Smooth muscle cell of the pulmonary artery (primary cell): ENCODE results near the gene NIBAN1. TPM values are rescaled to one million over a fixed set of nuclear protein-coding genes. Genes with fewer than 3 reads are reported as not detected.

Experiments
- total RNA-seq: library from RNA; depleted of rRNA; stranded (reverse); fragments of >200 nt; gene quantifications from 2 replicates; pipeline ENCODE4 v1.2.3, GENCODE V29; 2014

The NIBAN1 gene, protein sequence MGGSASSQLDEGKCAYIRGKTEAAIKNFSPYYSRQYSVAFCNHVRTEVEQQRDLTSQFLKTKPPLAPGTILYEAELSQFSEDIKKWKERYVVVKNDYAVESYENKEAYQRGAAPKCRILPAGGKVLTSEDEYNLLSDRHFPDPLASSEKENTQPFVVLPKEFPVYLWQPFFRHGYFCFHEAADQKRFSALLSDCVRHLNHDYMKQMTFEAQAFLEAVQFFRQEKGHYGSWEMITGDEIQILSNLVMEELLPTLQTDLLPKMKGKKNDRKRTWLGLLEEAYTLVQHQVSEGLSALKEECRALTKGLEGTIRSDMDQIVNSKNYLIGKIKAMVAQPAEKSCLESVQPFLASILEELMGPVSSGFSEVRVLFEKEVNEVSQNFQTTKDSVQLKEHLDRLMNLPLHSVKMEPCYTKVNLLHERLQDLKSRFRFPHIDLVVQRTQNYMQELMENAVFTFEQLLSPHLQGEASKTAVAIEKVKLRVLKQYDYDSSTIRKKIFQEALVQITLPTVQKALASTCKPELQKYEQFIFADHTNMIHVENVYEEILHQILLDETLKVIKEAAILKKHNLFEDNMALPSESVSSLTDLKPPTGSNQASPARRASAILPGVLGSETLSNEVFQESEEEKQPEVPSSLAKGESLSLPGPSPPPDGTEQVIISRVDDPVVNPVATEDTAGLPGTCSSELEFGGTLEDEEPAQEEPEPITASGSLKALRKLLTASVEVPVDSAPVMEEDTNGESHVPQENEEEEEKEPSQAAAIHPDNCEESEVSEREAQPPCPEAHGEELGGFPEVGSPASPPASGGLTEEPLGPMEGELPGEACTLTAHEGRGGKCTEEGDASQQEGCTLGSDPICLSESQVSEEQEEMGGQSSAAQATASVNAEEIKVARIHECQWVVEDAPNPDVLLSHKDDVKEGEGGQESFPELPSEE
- total RNA-seq: 58.9 and 152 TPM in 2 replicates

DNA sequence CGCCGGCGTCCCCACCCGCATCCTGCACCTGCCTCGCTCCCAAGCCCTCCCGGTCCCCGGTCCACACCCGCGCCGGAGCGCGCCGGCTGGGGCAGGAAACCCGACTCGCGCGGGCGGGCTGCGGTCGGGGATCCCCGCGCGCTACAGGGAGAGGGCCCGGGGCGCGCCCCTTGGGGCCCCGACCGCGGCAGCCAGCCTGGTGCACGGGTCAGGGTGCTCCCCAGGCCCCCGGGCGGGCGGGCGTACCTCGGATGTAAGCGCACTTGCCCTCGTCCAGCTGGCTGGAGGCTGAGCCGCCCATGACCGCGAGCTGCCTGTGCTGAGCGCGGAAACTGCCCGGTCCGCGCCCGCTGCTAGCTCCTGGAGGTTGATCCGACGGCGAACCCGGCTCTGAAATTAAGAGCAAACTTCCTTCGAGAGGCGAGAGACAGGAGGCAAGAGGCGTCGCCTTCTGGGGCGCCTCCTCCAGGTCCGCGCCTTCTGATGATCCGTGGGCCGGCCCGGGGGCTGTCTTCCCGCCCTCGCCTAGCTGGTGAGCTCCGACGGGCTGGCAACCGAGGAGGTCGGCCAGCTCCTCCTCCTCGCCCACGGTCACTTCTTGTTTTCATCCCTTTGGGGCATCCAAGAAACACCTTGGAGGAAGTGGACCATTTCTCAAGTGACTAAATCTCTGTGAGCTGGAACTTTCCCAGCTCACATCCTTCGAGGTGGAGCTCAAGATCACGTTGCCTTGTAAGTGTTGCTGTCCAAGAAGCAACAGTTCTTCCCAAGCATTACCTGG, at the start of gene NIBAN1:
Gene NIBAN1, minus strand, starts transcription at position 453 of the 781 bp plus-strand sequence. Its CDS starts 152 bp downstream, at position 301.

Other genes with a start within 250 kb of the NIBAN1 start
- 126 and 127 TPM in 2 replicates for gene EDEM3, start 219.7 kb downstream of the NIBAN1 start, total RNA-seq
- 27.4 and 44.3 TPM in 2 replicates for gene RNF2, start 71.0 kb upstream of the NIBAN1 start, total RNA-seq
- gene TRMT1L, start 182.4 kb upstream of the NIBAN1 start, total RNA-seq: 26.1 and 42.3 TPM in 2 replicates
- 4.2 and 4.4 TPM in 2 replicates for gene SWT1, start 182.7 kb upstream of the NIBAN1 start, total RNA-seq